HL-60 (cell line): ENCODE measurements around the gene CDYL2.

Experiments
- DNase-seq, 2 experiments: peaks; one replicate each; pipeline ENCODE4 v3.0.0-alpha.2; 2010 to 2020; ENCODE audit warnings: low read depth in 1 of 2, low spot score in 1 of 2
- H3K27ac ChIP-seq: fragments of 250-450 bp; sonication (Bioruptor Pico); replicated peaks from 2 replicates; pipeline ENCODE4 v1.5.1; 2020; ENCODE audit warnings: mild to moderate bottlenecking, moderate library complexity
- H3K27me3 ChIP-seq: fragments of 250-450 bp; sonication (Bioruptor Pico); 2 replicates; pipeline ENCODE4 v1.5.1; 2021; ENCODE audit warnings: mild to moderate bottlenecking, moderate library complexity; ENCODE audit not compliant: insufficient read depth, poor library complexity, severe bottlenecking
- H3K4me3 ChIP-seq: replicated peaks from 2 replicates; pipeline ENCODE4 v1.5.1; 2011; ENCODE audit warnings: mild to moderate bottlenecking, control low read depth, low read length; ENCODE audit not compliant: insufficient read depth
- CTCF ChIP-seq: IDR thresholded peaks from one replicate; pipeline ENCODE4 v1.5.1; 2011; ENCODE audit warnings: low read length, control low read depth, inconsistent platforms; ENCODE audit not compliant: insufficient read depth
- GABPA ChIP-seq: IDR thresholded peaks from 2 replicates; pipeline ENCODE4 v1.6.1; 2012; ENCODE audit warnings: low read depth
- POLR2AphosphoS5 ChIP-seq: IDR thresholded peaks from 2 replicates; pipeline ENCODE4 v1.6.1; 2012; ENCODE audit warnings: low read depth
- REST ChIP-seq: IDR thresholded peaks from 2 replicates; pipeline ENCODE4 v1.6.1; 2012; ENCODE audit warnings: low read depth; ENCODE audit not compliant: insufficient replicate concordance
- SPI1 ChIP-seq: IDR thresholded peaks from 2 replicates; pipeline ENCODE4 v1.6.1; 2012; ENCODE audit warnings: low read depth, mild to moderate bottlenecking, borderline replicate concordance

CDYL2 gene

DNA sequence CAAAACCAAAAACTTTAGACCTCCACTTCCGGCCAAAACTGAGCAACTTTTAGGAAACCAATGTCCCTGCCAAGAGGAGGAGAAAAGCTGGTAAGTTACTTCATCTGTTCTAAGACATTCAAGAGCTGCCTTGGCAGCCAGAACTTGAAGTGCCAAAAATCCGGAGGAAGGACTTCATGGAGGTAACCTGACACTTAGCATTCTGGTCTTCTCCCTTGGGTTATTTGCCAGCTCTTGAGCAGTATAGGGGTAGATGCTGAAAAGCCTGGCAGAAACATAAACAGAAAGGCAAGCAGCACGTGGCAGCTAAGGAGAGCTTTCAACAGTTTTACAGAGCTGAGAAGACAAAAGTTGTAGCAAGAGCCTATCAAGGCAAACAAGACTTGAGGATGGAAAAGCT is 53.2 kb downstream of the CDYL2 start:
- H3K27me3 ChIP-seq: no peaks in the 10 kb centered on the region
- TF ChIP-seq CTCF: no peak
- TF ChIP-seq SPI1: no peak
- no peak for TF ChIP-seq POLR2AphosphoS5
- TF ChIP-seq GABPA: no peak
- no peak for TF ChIP-seq REST
- no peak overlapping the region for H3K27ac ChIP-seq
- no peak overlapping the region for H3K4me3 ChIP-seq
- DNase-seq: no peak

- DNase-seq: no peak
- H3K27ac ChIP-seq: no peak overlapping the region
- H3K4me3 ChIP-seq: no peak overlapping the region
- no peaks in the 10 kb centered on the region for H3K27me3 ChIP-seq
- TF ChIP-seq POLR2AphosphoS5 (no peak), CTCF (no peak), GABPA (no peak), REST (no peak), SPI1 (no peak)
These were observed 58.2 kb downstream of the CDYL2 start for GRCh38 chr16:80746231-80746630.

DNA sequence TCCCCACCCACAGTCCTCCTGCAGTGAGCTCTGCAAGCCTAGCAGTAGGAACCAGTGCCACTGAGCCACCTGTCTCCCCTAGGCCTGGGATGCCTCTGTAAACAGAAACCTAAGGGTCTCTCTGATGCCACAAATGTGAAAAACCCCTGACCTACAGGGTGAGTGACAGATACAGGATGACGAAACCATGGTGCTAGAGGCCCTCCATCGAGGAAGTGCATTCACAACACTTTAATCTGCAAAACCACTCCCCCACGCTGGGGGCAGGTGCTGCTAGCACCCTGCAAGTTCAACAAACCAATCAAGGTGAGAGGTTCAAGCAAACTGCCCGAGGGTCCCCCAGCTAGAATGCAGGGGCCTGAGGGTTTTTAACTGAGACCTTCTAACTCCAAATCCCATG is 59.5 kb downstream of the CDYL2 start:
- H3K4me3 ChIP-seq: no peak overlapping the region
- no peak for TF ChIP-seq CTCF
- TF ChIP-seq SPI1: no peak
- no peak for TF ChIP-seq REST
- no peak for TF ChIP-seq GABPA
- no peak for DNase-seq
- no peak overlapping the region for H3K27ac ChIP-seq
- no peaks in the 10 kb centered on the region for H3K27me3 ChIP-seq
